ENCODE measurements around the gene SEC62.

Gene SEC62

DNA sequence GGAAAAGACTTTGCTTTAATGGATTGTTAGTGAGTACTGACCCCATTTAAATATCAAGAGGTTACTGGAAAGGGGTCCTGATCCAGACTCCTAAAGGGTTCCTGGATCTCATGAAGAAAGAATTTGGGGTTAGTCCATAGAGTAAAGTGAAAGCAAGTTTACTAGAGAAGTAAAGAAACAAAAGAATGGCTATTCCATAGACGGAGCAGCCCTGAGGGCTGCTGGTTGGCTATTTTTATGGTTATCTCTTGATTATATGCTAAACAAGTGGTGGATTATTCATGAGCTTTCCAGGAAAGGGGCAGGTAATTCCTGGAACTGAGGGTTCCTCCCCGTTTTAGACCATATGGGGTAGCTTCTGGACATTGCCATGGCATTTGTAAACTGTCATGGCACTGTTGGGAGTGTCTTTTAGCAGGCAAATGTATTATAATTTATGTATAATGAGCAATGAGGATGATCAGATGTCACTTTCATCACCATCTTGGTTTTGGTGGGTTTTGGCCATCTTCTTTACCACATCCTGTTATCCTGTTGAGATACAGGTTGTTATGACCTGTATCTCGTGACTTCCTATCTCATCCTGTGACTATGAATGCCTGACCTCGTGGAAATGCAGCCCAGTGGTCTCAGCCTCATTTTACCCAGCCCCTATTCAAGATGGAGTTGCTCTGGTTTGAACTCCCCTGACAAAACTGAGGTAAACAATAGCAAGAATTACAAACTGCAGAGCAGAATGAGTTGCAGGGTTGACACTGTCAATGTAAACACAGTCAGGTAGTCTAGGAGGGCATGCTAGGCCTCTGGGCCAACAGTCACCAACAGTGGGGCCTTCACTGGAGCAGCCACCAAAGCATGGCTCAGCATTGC, 60.9 kb downstream of the SEC62 start:
- TF ChIP-seq NFIC (IDR thresholded peaks at IDR 0.05), result no peak

GRCh38 chr3:170033489-170033888, 66.9 kb downstream of the SEC62 start:
- TF ChIP-seq, protein P1, sequence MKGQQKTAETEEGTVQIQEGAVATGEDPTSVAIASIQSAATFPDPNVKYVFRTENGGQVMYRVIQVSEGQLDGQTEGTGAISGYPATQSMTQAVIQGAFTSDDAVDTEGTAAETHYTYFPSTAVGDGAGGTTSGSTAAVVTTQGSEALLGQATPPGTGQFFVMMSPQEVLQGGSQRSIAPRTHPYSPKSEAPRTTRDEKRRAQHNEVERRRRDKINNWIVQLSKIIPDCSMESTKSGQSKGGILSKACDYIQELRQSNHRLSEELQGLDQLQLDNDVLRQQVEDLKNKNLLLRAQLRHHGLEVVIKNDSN (IDR thresholded peaks at IDR 0.05), result peak; percentile 59
- TF ChIP-seq, protein P2, sequence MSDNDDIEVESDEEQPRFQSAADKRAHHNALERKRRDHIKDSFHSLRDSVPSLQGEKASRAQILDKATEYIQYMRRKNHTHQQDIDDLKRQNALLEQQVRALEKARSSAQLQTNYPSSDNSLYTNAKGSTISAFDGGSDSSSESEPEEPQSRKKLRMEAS (IDR thresholded peaks at IDR 0.05), result no peak

- 0 out of 2 replicates have a peak, but pooled peaks have one; percentile 34 for TF ChIP-seq EP300 (IDR thresholded peaks at IDR 0.05; ENCODE audit: borderline replicate concordance)
- TF ChIP-seq FOXM1 (IDR thresholded peaks at IDR 0.05; ENCODE audit: borderline replicate concordance, low read depth), result no peak
- TF ChIP-seq ZBTB7A (IDR thresholded peaks at IDR 0.05; ENCODE audit: low read depth), result peak; percentile 98
- TF ChIP-seq CREB1 (IDR thresholded peaks at IDR 0.05; ENCODE audit: low read depth), result no peak
- TF ChIP-seq, protein P2 (IDR thresholded peaks at IDR 0.05), result peak; percentile 80
- TF ChIP-seq TEAD4 (IDR thresholded peaks at IDR 0.05), result 0 out of 2 replicates have a peak, but pooled peaks have one; percentile 18
- no peak for TF ChIP-seq CEBPB (IDR thresholded peaks at IDR 0.05)
- TF ChIP-seq, protein P1 (IDR thresholded peaks at IDR 0.05), result peak; percentile 75
- TF ChIP-seq REST (IDR thresholded peaks at IDR 0.05; ENCODE audit: low read depth), result no peak
- peak; percentile 76 for TF ChIP-seq RAD21 (IDR thresholded peaks at IDR 0.05; ENCODE audit: low read depth)
- 0 out of 2 replicates have a peak, but pooled peaks have one; percentile 8 for TF ChIP-seq NFIC (IDR thresholded peaks at IDR 0.05)
- TF ChIP-seq EGR1 (IDR thresholded peaks at IDR 0.05), result no peak; the same call in 1 of the 2 replicates
- peak; percentile 15; the same call in 1 of the 2 replicates for TF ChIP-seq TAF1 (IDR thresholded peaks at IDR 0.05; ENCODE audit: low read depth)
- TF ChIP-seq TCF12 (IDR thresholded peaks at IDR 0.05; ENCODE audit: low read depth), result peak; percentile 51; the same call in 1 of the 2 replicates
- TF ChIP-seq YY1 (IDR thresholded peaks at IDR 0.05; ENCODE audit: low read depth), result peak; percentile 49; the same call in 1 of the 2 replicates
Observed at GRCh38 chr3:170037463-170038433, 71.1 kb downstream of the SEC62 start, which contains the start of gene GPR160. Gene GPR160, plus strand, starts transcription at chr3:170037995. Its CDS starts 45,978 bp downstream, at chr3:170083973.

GRCh38 chr3:170038434-170039110, 72.0 kb downstream of the SEC62 start:
- TF ChIP-seq FOXM1 (IDR thresholded peaks at IDR 0.05; ENCODE audit: borderline replicate concordance, low read depth) (no peak), CREB1 (IDR thresholded peaks at IDR 0.05; ENCODE audit: low read depth) (no peak), ZBTB7A (IDR thresholded peaks at IDR 0.05; ENCODE audit: low read depth) (peak; percentile 34; the same call in 1 of the 2 replicates), RAD21 (IDR thresholded peaks at IDR 0.05; ENCODE audit: low read depth) (no peak), REST (IDR thresholded peaks at IDR 0.05; ENCODE audit: low read depth) (no peak), TEAD4 (IDR thresholded peaks at IDR 0.05) (no peak), CEBPB (IDR thresholded peaks at IDR 0.05) (no peak), TCF12 (IDR thresholded peaks at IDR 0.05; ENCODE audit: low read depth) (no peak)

DNA sequence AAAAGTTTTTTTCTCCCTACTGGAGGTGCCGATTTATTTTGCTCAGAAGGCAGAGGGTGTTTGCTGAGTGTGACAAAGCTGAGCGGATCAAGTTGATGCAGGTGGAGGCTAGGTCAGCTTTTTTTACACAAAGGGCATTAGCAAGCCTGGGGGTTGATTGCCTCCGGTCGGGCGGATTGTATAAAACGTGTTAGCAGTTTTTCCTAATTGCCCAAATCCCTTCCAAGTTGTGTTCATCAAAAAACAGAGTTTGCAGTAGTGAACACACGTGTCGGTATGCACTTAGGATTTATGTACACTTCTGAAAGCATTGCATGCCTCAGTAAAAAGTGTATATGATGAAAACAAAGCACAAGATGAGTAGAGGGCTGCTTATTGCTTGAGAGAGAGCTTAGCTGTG, 73.8 kb downstream of the SEC62 start:
- TF ChIP-seq TCF12 (IDR thresholded peaks at IDR 0.05; ENCODE audit: low read depth) (no peak), REST (IDR thresholded peaks at IDR 0.05; ENCODE audit: low read depth) (no peak), RAD21 (IDR thresholded peaks at IDR 0.05; ENCODE audit: low read depth) (no peak), NFIC (IDR thresholded peaks at IDR 0.05) (no peak), EP300 (IDR thresholded peaks at IDR 0.05; ENCODE audit: borderline replicate concordance) (no peak), TAF1 (IDR thresholded peaks at IDR 0.05; ENCODE audit: low read depth) (no peak), YY1 (IDR thresholded peaks at IDR 0.05; ENCODE audit: low read depth) (no peak), EGR1 (IDR thresholded peaks at IDR 0.05) (no peak), CREB1 (IDR thresholded peaks at IDR 0.05; ENCODE audit: low read depth) (no peak), CEBPB (IDR thresholded peaks at IDR 0.05) (no peak), ZBTB7A (IDR thresholded peaks at IDR 0.05; ENCODE audit: low read depth) (no peak)
- TF ChIP-seq, protein P2 (IDR thresholded peaks at IDR 0.05), result no peak

Measured in Ishikawa (cell line).